RWPE1 (cell line): ENCODE data around the gene RAB24.
"Not testable (repeated sequence)": the region's sequence is repeated elsewhere in the genome, so short reads cannot be mapped to it uniquely, and the experiment has no call there.

ENCODE experiments used
- CTCF ChIA-PET: fragments of 350-600 bp; sonication (Branson Sonifier 250); formaldehyde crosslinking; extraction: SDS; loops from one replicate; lab custom pipeline; 2021; lab: Yijun Ruan, JAX
- POLR2A ChIA-PET: fragments of 400-600 bp; formaldehyde crosslinking; extraction: SDS; loops from one replicate; lab custom pipeline; 2020; ENCODE audit warnings: antibody characterized with exemption; ENCODE audit not compliant: low non-redundant PET; lab: Yijun Ruan, JAX
- DNase-seq: peaks from one replicate; pipeline ENCODE4 v3.0.0; 2012; ENCODE audit warnings: low spot score
- H3K27ac ChIP-seq: fragments of 450-650 bp; 2 replicates; pipeline ENCODE4 v1.5.1; 2017
- TF ChIP-seq, protein P1 (sequence below): fragments of 450-650 bp; conservative IDR thresholded peaks from 2 replicates; pipeline ENCODE4 v1.5.1; 2017; ENCODE audit warnings: low read depth, mild to moderate bottlenecking

Gene RAB24

DNA sequence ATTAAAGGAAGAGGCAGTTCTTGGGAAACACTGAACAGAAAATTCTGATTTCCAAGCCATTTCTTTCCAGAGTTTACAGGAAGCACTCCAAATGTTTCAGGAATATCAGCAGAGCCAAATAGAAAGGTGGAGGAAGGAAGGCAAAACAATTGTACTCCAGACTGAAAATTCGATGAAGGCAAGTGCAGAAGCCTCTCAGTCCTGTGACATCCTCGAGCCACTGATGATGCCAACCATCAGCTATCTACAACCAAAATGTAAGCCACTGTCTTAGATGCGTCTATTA, 45.8 kb upstream of the RAB24 start:
- ChIA-PET CTCF (interaction anchor here (0.7 to 0.8 kb wide), 3 partner anchors 23 to 880 kb away, joined by 3 to 6 read pairs (median 5); no protein-coding TSS in a partner anchor), POLR2A (interaction anchor here (0.7 kb wide), 1 partner anchor 30 kb away, joined by 7 read pairs; no protein-coding TSS in a partner anchor)
- no peak for DNase-seq
- no peak overlapping the region for H3K27ac ChIP-seq
- TF ChIP-seq, protein P1, sequence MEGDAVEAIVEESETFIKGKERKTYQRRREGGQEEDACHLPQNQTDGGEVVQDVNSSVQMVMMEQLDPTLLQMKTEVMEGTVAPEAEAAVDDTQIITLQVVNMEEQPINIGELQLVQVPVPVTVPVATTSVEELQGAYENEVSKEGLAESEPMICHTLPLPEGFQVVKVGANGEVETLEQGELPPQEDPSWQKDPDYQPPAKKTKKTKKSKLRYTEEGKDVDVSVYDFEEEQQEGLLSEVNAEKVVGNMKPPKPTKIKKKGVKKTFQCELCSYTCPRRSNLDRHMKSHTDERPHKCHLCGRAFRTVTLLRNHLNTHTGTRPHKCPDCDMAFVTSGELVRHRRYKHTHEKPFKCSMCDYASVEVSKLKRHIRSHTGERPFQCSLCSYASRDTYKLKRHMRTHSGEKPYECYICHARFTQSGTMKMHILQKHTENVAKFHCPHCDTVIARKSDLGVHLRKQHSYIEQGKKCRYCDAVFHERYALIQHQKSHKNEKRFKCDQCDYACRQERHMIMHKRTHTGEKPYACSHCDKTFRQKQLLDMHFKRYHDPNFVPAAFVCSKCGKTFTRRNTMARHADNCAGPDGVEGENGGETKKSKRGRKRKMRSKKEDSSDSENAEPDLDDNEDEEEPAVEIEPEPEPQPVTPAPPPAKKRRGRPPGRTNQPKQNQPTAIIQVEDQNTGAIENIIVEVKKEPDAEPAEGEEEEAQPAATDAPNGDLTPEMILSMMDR, result no peak

DNA sequence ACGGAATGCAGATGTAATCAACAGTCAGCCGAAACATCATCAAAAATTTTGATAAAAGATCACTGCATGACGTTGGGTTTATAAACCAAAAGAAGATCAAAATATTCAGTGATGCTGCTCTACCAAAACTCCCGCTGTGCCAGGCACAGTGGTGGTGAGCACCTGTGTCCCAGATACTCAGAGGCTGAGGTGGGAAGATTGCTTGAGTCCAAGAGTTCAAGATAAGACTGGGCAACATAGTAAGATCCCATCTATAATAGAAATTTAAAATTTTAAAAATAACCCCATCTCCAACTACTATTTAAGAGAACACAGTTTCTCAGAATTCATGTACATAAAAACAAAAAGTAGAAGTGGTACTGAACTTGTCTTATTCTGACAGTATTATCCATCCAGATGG, 44.2 kb upstream of the RAB24 start:
- no peak for DNase-seq
- TF ChIP-seq, protein P1, result no peak
- ChIA-PET CTCF (interaction anchor here (1.9 kb wide), 1 partner anchor 38 kb away, joined by 5 read pairs; no protein-coding TSS in a partner anchor), POLR2A (no interaction called here)
- H3K27ac ChIP-seq, result no peak overlapping the region

DNA sequence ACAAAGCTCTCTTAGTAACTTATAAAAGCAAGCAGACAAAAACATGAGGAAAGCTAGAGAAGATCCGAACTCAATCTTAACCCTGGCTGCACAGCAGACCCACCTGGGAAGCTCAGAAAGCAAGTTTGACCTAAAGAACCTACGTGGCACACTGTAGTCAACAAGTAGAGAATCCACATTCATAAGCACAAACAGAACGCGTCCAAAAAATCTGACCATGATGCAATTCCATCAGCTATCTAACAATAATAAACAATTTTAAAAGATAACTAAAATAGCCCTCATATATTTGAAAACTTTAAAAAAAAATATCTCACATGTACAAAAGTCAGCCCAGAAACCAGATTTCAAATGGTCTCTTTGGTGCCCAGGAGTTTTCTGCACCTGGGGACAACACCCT, 43.3 kb upstream of the RAB24 start:
- ChIA-PET CTCF (interaction anchor here (1.9 kb wide), 1 partner anchor 37 kb away, joined by 5 read pairs; no protein-coding TSS in a partner anchor), POLR2A (interaction anchor here (0.7 kb wide), 1 partner anchor 20 kb away, joined by 3 read pairs; no protein-coding TSS in a partner anchor)
- TF ChIP-seq, protein P1, result no peak
- no peak for DNase-seq
- no peak overlapping the region for H3K27ac ChIP-seq

DNA sequence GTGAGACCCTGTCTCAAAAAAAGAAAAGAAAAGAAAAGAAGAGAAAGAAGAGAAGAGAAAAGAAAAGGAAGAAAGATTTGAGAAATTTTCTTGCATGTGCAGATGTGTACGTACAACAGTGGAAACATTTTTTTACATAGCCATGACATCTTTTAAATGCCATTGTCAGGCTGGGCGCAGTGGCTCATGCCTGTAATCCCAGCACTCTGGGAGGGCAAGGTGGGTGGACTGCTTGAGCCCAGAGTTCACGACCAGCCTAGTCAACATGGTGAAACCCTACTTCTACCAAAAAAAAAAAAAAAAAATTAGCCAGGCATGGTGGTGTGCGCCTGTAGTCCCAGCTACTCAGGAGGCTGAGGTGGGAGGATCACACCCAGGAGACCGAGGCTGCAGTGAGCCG, 41.4 kb upstream of the RAB24 start:
- H3K27ac ChIP-seq, result no peak overlapping the region
- ChIA-PET CTCF (interaction anchor here (0.7 kb wide), 1 partner anchor 35 kb away, joined by 3 read pairs; no protein-coding TSS in a partner anchor), POLR2A (no interaction called here)
- DNase-seq, result no peak
- TF ChIP-seq, protein P1, result no peak

DNA sequence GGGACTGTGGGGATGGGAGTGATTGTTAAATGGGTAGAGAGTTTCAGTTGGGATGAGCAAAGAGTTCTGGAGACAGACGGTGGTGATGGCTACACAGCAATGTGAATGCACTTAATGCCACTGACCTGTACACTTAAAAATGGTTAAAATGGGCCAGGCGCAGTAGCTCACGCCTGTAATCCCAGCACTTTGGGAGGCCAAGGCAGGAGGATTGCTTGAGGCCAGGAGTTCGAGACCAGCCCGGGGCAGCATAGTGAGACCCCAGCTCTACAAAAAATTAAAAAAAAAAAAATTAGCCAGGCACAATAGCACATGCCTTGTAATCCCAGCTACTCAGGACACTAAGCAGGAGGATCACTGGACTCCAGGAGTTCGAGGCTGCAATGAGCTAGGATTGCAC, 40.3 kb upstream of the RAB24 start:
- ChIA-PET POLR2A (interaction anchor here (0.7 kb wide), 1 partner anchor 55 kb away, joined by 4 read pairs; no protein-coding TSS in a partner anchor), CTCF (no interaction called here)
- no peak for DNase-seq
- H3K27ac ChIP-seq, result no peak overlapping the region
- TF ChIP-seq, protein P1, result no peak

DNA sequence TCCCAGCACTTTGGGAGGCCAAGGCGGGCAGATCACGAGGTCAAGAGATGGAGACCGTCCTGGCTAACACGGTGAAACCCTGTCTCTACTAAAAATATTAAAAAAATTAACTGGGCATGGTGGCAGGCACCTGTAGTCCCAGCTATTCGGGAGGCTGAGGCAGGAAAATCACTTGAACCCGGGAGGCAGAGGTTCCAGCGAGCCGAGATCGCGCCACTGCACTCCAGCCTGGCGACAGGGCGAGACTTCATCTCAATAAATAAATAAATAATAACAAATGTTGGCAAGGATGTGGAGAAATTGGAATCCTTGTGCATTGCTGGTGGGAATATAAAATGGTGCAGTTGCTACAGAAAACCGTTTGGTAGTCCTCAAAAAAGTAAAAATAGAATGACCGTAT, 39.5 kb upstream of the RAB24 start:
- DNase-seq, CTCF ChIA-PET, POLR2A ChIA-PET, H3K27ac ChIP-seq: not testable (repeated sequence)

DNA sequence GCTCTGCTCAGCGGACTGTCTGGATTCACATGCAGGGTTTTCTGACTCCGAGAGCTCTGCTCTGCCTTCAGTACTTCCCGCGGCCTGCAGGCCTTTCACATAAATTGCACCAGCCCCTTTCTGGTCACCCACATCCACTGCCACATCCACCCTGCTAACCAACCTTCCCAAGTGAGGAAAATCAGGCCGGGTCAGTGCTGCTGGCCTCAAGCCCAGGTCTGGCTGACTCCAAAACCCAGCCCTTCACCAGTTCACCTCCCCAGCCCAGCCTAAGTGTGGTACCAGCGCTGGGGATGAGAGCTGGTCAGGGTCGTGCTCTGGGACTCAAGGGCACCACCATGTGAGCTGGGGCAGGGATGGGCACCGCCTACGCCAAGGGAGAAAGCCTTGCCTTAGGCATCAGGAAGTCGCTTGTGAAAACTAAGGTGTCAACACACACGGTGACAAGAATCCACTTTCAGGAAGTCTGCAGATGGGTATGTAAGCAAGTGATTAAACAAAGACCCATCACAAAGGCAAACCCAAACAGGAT, 35.7 kb upstream of the RAB24 start:
- DNase-seq, result no peak
- peak overlapping the region; percentile 14; the same call in 1 of the 2 replicates for H3K27ac ChIP-seq
- ChIA-PET POLR2A (no interaction called here), CTCF (interaction anchor here (1.5 to 1.7 kb wide), 3 partner anchors 21 to 65 kb away, joined by 5 to 10 read pairs (median 6); no protein-coding TSS in a partner anchor)
- TF ChIP-seq, protein P1, result no peak
